Measurements from ENCODE around the gene LRBA. TPM values are rescaled to one million over a fixed set of nuclear protein-coding genes. Genes with fewer than 3 reads are reported as not detected.

LRBA gene
- total and polyA plus RNA-seq, 8 donors: 43.3 to 62.5 (median 52.3) TPM

GRCh38 chr4:150411520-150411919, 603.6 kb downstream of the LRBA start:
- DNase-seq (no peak), ATAC-seq (no peak)
- no peak overlapping the region for H3K4me3 ChIP-seq
- no peaks in the 10 kb centered on the region for H3K36me3 ChIP-seq
- H3K4me1 ChIP-seq: no peaks in the 10 kb centered on the region
- no peaks in the 10 kb centered on the region for H3K27me3 ChIP-seq
- intact Hi-C loops (cut with DNase I): no loop called here
- no peaks in the 10 kb centered on the region for H3K9me3 ChIP-seq
- no peak overlapping the region for H3K27ac ChIP-seq
- TF ChIP-seq CTCF (IDR thresholded peaks at IDR 0.05): no peak

DNA sequence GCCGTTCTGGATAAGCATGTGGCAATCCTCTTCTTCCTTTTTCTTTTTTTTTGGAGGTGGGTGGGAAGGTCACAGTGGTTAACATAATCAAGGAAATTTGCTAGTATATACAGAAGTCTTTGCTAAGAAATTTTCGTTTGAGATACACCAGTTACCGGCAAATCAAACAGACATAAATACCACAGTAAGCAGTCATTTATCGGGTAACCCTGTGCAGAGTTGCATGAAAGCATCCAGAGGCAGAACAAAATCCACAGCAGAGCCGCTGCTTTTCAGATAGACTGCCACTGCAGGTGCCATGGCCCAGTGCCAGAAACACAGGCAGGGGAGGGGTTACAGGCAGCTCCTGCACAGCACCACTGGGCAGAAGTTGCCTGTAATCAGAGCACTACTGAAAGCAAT, 612.2 kb downstream of the LRBA start:
- H3K9me3 ChIP-seq: no peaks in the 10 kb centered on the region
- H3K4me1 ChIP-seq: peaks cover 0 to 3% of the 10 kb centered on the region in 2 donors
- intact Hi-C loops (cut with DNase I): no loop called here
- ATAC-seq (peak; percentile 33), DNase-seq (peak in 2 of 4 donors; percentile 40 to 45)
- H3K27me3 ChIP-seq: no peaks in the 10 kb centered on the region
- no peaks in the 10 kb centered on the region for H3K36me3 ChIP-seq
- TF ChIP-seq CTCF (IDR thresholded peaks at IDR 0.05): no peak
- no peak overlapping the region for H3K27ac ChIP-seq
- H3K4me3 ChIP-seq: no peak overlapping the region

DNA sequence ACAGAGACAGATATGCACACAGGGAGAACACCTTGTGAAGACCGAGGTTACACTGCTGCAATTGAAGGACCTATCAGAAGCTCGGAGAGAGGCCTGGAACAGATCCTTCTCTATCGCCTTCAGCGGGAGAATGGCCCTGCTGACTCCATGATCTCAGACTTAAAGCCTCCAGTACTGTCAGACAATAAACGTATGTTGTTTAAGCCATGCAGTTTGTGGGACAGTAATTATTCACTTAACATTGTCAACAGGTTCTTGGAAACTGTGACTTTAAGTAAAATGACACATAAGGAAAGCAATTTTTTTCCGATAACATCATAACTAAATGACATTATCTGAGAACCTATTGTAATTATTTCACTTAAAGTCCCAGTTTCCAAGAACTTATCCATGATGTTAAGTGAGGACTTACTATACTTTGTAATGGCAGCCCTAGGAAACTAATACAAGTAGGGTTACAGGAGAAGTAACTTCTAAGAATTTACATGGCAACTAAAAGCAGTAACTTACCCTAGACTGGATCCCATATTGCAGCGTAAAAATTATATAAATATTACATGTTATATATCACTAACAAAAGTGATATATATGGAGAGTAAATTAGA, 613.9 kb downstream of the LRBA start:
- no peak for TF ChIP-seq CTCF (IDR thresholded peaks at IDR 0.05)
- no peaks in the 10 kb centered on the region for H3K27me3 ChIP-seq
- no peaks in the 10 kb centered on the region for H3K36me3 ChIP-seq
- H3K27ac ChIP-seq: no peak overlapping the region
- DNase-seq: no peak
- H3K4me3 ChIP-seq: no peak overlapping the region
- H3K9me3 ChIP-seq: no peaks in the 10 kb centered on the region
- intact Hi-C loops (cut with DNase I): no loop called here
- H3K4me1 ChIP-seq: peaks cover 0 to 3% of the 10 kb centered on the region in 2 donors
- no peak for ATAC-seq

DNA sequence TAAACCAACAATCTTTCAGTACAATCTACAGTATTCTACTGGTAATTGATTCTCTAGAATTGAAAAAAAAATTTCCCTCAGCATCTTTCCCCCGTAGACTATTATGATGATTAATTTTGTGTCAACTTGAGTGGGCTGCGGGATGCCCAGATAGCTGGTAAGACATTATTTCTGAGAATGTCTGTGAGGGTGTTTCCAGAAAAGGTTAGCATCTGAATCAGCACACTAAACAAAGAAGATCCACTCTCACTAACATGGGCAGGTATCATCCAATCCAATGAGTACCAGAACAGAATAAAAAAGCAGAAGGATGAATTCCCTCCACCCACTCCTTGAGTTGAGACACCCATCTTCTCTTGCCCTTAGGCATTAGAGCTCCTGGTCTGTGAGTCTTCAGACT, 619.2 kb downstream of the LRBA start:
- H3K27ac ChIP-seq: no peak overlapping the region
- H3K27me3 ChIP-seq: no peaks in the 10 kb centered on the region
- intact Hi-C loops (cut with DNase I): no loop called here
- H3K4me1 ChIP-seq: no peaks in the 10 kb centered on the region
- no peak for ATAC-seq
- no peaks in the 10 kb centered on the region for H3K36me3 ChIP-seq
- DNase-seq: no peak
- TF ChIP-seq CTCF (IDR thresholded peaks at IDR 0.05): no peak
- H3K4me3 ChIP-seq: no peak overlapping the region
- peaks cover 0 to 11% of the 10 kb centered on the region in 2 donors for H3K9me3 ChIP-seq

DNA sequence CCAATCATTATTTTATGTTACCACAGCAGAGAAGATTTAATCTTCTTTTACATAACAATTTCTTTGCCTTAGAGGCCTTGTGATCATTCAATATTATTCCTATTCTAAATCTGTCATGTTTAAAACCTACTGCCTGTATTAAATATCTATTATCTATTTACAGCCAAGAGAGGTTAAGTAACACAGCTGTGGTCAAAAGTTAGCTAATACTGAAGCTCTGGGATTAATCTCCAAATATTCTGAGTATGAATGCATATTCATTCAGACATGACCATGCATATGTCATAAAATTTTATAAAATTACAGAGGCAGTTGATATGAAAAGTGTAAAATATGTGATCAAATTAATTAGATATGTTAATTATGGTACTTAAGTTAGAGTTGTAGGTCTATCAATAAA, 621.0 kb downstream of the LRBA start:
- no peak for ATAC-seq
- Histone ChIP-seq H3K27ac (no peak overlapping the region), H3K27me3 (no peaks in the 10 kb centered on the region), H3K36me3 (no peaks in the 10 kb centered on the region), H3K4me1 (no peaks in the 10 kb centered on the region), H3K4me3 (no peak overlapping the region), H3K9me3 (peaks cover 0 to 11% of the 10 kb centered on the region in 2 donors)
- intact Hi-C loops (cut with DNase I): no loop called here
- no peak for DNase-seq
- TF ChIP-seq CTCF (IDR thresholded peaks at IDR 0.05): no peak
